GM18867 (cell line): ENCODE measurements around the gene KCNAB3.
A peak's percentile ranks its signal among the peaks of the same experiment; 100 is the strongest.

Experiments
- ATAC-seq: cut with Tn5 transposase; IDR thresholded peaks from one replicate; pipeline ENCODE4 v1.9.1; 2021; ENCODE audit warnings: mild to moderate bottlenecking, moderate library complexity; ENCODE audit not compliant: unreplicated experiment

KCNAB3 gene

DNA sequence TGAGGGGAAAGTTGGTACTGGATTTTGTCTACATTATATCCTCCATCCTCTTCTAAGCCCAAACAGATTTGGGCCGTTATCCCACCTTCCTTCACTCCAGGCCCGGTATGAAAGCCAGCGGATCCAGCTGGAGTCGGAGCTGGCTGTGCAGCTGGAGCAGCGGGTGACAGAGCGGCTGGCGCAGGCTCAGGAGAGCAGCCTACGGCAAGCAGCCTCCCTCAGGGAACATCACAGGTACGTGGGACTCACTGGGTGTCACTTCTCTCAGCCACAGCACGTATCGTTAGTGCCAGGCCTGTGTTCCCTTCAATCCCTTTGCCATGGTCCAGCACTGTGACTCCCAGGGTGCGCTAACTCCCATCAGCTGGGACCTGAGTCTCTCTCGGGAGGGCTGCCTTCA, 13.6 kb upstream of the KCNAB3 start:
- no peak for ATAC-seq

DNA sequence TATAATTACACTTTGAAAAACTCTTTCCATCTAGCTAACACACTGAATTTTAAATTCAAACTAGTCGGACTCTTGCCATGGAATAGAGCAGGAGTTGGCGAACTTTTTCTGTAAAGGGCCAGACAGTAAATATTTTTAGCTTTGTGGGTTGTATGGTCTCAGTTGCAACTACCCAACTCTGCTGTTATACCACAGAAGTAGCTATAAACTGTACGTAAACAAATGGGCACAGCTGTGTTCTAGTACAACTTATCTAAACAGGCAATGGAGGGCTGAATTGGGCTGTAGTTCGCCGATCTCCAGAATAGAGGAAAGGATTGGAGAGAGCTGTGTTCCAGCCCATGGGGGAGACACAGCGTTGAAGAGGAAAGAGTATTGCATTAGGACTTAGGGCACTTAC, 11.1 kb upstream of the KCNAB3 start:
- no peak for ATAC-seq

DNA sequence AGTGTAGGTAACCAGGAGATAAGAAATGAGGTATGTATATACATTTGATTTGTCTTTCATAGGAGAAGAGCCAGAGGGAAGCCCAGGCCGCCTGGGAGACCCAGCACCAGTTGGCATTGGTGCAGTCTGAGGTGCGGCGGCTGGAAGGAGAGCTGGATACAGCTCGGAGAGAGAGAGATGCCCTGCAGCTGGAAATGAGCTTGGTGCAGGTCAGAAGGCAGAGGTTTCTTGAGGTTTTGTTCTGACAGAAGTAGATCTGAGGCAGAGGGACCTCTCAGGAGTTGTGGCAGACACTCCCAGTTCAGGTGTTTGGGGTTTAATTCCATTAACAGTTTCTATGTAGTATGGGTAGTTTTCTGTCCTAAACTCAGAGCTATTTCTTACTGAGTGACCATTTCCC, 10.4 kb upstream of the KCNAB3 start:
- ATAC-seq, result no peak

DNA sequence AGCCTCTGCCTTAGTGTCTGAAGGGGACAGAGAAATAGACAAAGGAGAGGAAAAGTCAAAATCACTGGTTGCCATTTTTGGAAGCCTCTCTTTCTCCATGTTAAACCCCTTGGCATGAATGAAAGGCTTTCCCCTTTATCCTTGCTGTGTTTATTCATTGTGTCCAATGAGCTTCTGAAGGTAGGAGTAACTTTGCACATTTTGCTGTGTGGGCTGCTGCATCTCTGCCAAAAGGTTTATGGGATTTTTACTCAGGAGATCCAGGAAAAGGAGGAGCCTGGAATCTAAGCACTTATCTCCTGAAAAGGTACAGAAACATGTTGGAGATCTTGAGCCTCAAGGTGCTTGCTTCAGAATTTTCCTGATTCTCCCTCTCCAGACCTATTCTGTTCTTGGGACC, 6.2 kb upstream of the KCNAB3 start:
- ATAC-seq, result no peak

DNA sequence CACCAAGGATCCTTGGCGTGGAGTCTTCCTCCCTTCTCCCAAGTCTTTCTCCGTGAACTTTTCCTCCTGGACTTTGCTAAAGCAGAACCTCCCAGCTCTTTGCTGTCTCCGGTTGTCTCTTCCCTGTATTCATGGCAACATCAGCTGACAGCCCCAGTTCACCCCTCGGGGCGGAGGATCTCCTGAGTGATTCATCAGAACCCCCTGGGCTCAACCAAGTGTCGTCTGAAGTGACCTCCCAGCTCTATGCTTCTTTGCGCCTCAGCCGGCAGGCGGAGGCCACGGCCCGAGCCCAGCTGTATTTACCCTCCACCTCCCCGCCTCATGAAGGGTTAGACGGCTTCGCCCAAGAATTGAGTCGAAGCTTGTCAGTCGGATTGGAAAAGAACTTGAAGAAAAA, 3.3 kb upstream of the KCNAB3 start:
- no peak for ATAC-seq

DNA sequence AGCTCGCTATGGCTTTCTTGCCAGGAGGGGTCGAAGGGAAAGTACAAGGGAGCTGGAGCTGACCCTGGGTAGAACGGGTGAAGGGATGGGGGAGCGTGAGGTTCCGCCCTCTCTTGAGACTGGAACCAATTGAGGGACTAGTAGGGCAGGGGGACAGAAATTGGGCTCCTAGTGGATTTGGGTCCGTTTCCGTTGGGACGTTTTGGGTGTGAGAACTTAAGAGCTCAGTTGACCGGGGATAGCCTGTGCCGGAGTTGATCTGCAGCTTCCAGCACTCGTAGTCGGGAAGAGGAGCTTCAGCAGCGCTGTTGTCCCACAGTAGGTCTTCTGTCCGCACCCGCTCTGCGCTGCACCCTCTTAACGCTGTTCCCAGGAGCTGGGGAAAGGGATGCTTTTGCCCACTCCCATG, 2.8 kb upstream of the KCNAB3 start:
- peak; percentile 12 for ATAC-seq

DNA sequence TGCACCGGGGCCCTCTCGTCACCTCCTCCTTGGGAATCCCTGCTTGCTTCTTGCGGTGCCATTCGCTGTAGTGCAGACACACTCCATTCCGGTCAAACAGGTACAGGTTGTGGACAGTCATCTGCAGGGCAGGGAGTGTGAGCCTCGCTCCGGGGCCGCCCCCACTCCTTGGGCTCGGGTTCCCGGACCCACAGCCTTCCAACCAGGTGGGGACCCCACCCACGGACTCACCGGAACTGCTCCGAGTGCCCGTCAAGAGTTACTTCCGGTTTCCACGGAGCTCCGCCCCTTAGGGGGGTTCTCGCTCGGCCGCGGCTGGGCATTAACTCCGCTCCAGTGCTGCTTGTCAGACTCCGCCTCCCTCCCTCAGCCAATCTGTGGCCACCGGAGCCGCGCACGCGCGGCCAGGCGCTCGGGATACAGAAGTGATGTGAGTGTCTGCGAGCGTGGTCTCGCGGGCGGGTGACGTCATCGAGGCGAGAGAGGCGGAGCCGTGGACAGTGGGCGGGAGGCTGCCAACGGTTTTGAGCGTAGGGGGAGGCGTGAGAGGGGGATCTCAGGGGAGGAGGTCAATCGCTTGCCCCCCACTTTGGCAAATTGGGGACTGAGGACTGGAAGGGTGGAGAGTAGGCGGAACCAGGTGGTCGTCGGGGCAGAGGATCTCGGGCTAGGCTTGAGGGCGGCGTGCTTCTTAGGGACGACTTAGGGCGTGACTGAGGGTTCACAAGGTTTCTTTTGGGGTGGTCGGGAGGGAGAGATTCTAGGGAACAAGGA, 2.2 kb upstream of the KCNAB3 start, which contains the start of the genes CNTROB and TRAPPC1:
TSS of gene CNTROB (plus strand) at position 498 of the 774 bp plus-strand sequence. CDS start 874 bp downstream, outside the sequence.
TSS of gene TRAPPC1 (minus strand) at position 238 of the 774 bp plus-strand sequence. CDS start at position 121, 117 bp downstream.
- peak; percentile 86 for ATAC-seq

DNA sequence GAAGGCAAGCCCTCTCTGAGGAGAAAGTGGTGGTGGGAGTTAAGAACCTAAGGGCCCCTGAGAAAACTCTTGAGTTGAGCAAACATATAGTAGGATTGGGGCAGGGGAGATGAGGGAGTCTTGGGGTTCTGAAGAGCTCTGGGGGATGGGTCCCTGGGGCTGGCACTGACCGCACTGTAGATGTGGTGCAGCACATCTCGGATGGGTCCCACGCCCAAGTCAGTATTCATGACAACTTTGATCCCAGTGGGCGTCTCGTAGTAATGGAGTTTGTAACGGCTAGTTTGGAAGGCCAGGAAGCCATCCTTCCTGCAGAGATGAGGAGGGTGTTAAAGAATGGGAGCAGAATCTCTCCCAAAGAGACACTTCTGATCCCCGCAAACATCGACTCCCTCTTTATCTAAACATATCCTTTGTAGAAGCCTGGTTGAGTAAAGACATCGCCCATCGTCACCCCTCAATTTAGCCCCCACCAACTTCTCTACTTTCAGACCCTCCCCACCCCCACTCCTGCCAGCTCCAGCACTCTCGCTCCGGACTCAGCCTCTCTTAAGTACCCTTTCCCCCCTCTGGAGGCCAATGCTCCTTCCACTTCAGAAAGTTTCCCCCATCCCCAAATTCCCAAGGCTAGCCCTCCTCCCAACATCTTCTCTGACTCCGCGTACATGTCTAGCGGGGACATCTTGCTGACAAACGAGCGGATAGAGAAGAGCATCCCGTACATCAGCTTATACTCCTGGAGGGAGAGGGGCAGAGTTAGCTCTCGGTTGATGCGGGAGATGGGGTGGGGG, 1.4 kb upstream of the KCNAB3 start:
- no peak for ATAC-seq

DNA sequence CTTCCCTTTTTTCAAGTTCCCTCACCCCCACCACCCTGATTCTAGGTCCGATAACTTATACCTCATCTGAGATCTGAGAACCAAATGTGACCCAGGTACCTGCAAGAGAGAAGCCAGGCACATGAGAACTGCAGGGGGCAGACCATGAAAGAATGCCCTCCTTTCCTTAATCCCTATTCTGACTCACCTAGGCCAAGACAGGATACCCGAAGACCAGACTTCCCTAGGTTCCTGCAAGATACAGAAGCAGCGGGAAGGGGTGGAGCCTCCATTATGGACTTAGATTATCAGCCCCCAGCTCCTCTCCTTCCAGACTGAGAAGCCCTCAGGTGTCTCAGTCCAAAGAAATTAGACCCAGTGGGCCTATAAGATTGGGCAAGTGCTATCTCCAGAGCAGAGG, 2.1 kb downstream of the KCNAB3 start:
- no peak for ATAC-seq

DNA sequence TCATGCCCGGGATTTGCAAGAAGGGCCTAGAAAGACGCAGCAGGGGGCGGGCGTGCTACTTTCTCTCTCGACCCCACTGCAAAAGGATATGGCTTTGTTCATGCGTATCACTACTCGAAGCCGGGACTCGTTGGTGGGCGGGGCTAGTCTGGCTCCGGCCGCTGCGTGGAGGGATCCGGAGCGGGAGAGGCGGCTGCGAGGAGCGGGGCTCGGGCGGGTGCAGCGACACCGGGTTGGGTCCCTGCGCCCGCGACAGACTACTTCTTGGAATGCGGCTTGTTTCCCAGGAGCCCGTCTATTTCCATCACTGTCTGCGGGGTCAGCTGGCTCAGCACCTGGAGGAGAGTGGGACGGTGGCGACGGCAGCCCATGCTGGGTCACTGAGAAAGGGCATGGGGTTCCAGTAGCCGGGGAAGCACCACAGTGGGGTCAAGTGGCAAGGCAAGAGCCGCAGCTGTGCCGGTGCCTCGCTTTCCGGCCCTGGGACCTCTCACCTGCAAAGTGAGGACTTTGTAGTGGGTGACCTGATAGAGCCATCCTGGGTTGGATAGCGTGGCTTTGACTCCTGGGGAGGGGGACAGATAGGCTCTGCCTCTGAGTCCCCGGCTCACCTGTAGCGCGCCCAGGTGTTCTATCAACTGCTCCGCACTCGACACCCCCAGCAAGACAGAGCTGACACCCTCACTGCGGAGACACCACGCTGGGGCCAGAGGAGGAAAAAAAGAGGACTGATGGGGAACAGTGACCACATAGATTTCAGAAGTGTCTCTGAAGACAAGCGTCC, 6.6 kb downstream of the KCNAB3 start:
- no peak for ATAC-seq

DNA sequence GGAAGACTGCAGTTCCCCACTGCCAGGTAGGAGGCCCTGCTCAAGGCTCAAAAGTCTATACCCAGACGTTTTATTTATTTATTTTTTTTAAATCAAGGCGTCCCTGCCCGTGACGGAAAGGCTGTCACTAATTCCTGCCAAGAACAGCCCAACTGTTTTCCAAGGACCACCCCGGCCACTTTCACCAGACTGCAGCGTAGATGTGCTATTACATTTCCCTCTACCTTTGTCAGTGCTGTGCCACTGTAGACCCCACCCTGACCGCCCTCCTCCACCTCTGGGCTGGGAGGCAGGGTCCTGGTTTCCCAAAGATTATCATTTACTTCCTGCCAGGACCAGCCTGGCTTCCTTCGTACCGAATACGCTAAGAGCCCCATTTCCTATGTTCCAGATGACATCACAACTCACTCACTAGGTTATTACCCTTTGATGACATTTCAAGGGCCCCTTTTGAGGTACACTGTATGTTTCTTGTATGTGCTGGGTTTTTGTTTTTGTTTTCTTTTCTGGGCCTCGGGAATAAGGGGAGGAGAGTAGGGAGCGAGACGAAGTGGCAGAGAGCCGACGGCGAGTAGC, 7.3 kb downstream of the KCNAB3 start:
- no peak for ATAC-seq

DNA sequence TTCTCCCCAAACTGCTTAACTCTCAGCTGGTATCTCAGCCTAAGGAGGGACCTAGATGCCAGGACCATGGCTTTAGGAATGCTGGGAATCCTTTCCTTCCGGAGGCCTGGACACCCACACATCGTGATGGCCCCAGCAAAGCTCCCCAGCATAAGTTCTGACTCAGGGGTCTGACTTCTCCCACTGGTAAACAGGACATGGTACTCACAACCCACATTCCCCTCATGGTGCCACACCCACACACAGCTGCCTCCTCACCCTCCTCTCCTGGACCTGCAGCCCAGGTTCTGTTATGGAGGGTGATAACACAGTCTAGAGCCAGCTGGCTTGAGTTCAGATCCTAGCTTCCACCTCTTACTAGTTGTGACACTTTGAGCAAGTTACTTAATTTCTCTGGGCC, 12.8 kb downstream of the KCNAB3 start:
- ATAC-seq, result no peak

DNA sequence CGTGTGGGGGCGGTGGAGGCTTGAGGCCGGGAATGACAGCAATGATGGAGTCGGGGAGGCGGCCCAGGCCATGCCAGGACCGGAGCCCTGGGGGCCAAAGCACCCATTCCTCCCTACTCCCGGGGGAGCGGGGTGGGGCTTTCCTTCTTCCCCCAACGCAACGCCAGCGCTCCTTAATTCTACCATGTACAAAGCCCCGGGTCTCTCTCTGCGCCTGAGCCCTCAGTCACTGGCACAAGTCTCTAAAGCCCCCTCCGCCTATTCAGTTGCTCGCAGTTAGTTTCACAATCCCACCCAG, 13.3 kb downstream of the KCNAB3 start:
- ATAC-seq, result no peak

DNA sequence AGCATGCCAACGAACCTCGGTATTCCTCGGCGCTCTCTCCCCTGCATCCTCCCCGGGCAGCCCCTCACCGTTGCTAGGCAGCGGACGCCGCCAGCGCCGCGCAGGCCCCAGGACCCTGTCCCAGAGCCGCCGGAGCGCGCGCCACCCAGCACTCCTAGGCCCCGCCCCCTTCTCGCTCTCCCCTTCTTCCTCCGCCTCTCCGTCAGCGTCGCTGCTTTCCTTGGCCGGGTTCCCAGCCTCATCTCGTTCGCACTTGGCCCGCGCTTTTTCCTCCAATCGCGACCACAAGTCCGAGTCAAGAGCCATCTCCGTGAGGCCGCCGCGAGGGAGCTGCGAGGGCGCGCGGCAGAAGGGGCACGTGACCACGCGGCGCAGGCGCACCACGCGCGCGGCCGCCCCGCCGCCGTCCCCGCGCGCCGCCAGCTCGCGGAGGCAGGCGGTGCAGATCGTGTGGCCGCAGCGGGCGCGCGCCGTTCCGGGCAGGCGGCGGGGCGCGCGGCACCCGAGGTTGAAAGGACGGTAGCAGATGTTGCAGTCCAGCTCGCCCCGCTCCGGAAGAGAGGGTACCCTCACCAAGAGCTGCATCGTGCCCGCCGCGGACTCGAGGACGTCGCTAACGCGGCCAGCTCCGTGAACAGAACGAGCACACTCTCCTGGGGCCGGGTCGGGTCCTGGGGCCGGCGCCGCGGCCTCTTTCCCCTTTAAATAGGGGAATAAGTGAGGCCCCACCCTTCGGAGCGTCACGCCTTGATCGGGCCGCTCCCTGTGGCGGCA, 13.9 kb downstream of the KCNAB3 start, which contains the start of gene RNF227:
TSS of gene RNF227 (minus strand) at position 679 of the 774 bp plus-strand sequence. CDS start at position 585, 94 bp downstream.
- ATAC-seq, result peak; percentile 69

DNA sequence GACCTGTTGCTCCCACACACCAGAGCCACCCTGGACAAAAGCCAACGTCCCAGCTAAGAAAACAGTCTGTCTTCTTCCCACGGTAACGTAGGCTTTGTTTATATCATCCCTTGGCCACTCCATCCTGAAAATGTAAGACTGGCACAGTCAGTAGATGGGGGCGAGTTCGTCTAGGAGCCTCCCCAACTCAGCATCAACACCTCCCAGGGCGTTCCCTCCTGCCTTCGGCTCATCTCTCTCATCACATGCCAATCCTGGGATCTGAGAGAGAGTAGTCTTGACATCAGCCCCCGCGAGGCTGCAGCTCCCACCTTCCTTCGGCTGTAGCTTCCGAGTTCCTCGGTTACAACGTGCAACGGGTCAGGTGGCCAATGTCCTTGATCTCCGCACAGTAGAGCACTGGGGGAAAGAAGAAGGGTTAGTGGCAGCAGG, 14.5 kb downstream of the KCNAB3 start:
- peak; percentile 30 for ATAC-seq

DNA sequence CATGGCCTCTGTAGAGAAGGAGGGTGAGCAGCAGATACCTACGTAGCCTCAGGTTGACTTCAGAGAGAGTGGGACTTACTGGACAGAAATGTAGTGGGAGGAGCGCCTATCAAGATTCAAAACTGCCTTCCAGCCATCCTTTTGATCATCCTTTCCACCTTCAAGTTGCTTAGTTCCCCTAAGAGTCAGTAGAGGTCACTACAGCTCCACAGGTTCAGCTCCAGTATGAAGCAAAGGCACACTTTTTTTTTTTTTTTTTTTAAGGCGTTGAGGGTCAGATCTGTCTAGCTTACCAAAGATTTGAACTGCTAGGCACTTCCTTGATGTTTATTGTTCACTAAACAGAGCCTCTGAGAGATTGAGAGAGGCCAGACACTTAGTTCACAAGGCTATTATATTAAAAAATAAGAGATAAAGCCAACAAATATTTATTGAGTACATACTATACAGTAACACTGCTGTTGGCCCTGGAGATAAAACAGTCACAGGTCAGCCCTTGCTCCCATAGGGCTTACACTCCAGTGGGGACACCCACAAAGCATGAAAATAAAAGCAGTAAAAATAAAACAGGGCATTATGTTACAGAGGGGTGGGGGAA, 16.6 kb downstream of the KCNAB3 start:
- ATAC-seq, result no peak

DNA sequence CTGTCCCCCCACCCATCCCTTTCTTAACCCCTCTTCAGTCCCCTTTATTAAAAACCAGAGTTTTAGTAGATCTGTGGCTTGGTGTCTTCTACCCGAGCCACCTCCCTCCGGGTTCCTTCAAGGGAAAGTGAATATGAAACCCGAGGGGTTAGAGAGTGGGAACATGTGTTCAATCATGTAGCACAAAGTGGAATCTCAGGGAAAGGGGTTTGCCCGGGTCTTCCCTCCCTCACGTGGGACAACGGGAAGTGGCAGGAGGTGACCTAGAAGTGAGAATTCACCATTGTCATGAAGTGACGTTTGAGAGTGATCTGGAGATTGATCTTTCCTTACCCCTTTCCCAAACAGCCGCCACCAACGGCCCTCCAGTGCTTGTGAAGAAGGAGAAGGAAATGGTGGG, 18.5 kb downstream of the KCNAB3 start:
- no peak for ATAC-seq

DNA sequence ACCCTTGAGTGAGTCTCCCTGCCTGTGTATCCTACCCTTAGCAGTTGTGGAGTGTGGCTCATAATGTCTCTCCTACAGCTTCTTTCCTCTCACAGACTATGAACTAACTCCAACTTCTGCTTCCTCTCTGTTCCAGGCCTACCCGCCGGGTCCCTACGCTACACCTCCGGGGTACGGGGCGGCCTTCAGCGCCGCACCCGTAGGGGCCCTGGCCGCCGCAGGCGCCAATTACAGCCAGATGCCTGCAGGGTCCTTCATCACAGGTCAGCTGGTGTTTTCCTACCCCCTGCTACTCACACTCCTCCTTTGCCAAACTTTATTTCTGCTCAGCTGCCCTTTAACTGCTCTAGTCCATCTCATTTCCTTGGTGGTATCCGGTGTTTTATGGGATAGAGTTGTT, 18.9 kb downstream of the KCNAB3 start:
- no peak for ATAC-seq

DNA sequence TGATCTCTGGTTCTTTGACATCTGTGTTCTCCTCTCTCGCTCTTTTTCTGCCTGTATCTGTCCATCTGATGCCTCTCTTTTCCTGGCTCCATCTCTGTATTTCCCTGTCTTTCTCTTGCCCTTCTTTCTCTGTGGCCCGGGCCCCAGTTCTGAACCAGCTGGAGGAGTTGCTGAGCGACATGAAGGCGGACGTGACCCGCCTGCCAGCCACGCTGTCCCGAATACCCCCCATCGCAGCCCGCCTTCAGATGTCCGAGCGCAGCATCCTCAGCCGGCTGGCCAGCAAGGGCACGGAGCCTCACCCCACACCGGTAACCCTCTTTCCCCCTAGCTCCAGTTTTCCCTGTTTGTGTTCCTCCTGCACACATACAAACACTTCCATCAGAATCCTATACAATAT, 19.4 kb downstream of the KCNAB3 start:
- no peak for ATAC-seq

DNA sequence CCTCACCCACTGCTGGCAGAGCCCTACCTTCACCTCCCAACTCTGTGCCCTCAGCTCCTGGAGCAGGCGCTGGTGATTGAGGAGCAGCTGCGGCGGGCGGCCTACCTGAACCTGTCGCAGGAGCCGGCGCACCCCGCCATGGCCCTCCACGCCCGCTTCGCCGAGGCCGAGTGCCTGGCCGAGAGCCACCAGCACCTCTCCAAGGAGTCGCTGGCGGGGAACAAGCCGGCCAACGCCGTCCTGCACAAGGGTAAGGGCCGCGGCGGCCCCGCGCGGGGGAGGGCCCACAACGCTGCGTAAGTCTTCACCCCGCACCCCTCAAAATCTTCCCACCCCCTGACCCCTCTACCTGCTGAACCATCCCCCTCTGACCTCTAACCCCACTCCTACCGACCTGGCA, 20.6 kb downstream of the KCNAB3 start:
- no peak for ATAC-seq
